K562 (cell line): ENCODE results near the gene SHISA5. TPM values are rescaled to one million over a fixed set of nuclear protein-coding genes. Genes with fewer than 3 reads are reported as not detected.
A peak's percentile ranks its signal among the peaks of the same experiment; 100 is the strongest.

Source experiments
- ADNP ChIP-seq: fragments of 200-800 bp; sonication (Bioruptor generic); IDR thresholded peaks from 2 replicates; pipeline ENCODE4 v1.6.1; 2016; ENCODE audit warnings: missing genetic modification characterization, missing compliant biosample characterization
- BMI1 ChIP-seq: fragments of 150-350 bp; IDR thresholded peaks from 2 replicates; pipeline ENCODE4 v1.6.1; 2014; ENCODE audit warnings: low read length
- CEBPG ChIP-seq, 3 experiments: fragments of 200-800 bp in 1 of 3; sonication (Bioruptor generic) in 1 of 3; sonication (generic) in 1 of 3; formaldehyde crosslinking in 1 of 3; IDR thresholded peaks in 2 of 3; conservative IDR thresholded peaks in 1 of 3; 2 replicates each; pipeline versions ENCODE4 v1.6.1 to v1.8.0; 2016 to 2022; ENCODE audit warnings: missing compliant biosample characterization in 2 of 3, missing genetic modification characterization in 2 of 3, mild to moderate bottlenecking in 1 of 3, missing genetic modification reagents in 1 of 3
- CREB1 ChIP-seq, 2 experiments: sonication (generic) in 1 of 2; formaldehyde crosslinking in 1 of 2; IDR thresholded peaks; 2 replicates each; pipeline versions ENCODE4 v1.6.1 to v1.8.0; 2012 to 2022; ENCODE audit warnings: inconsistent platforms in 1 of 2, mild to moderate bottlenecking in 1 of 2, missing genetic modification reagents in 1 of 2, moderate library complexity in 1 of 2
- GATAD2A ChIP-seq: fragments of 450-650 bp; IDR thresholded peaks from 2 replicates; pipeline ENCODE4 v1.6.1; 2017
- HMG20A ChIP-seq: fragments of 450-650 bp; formaldehyde crosslinking; conservative IDR thresholded peaks from 2 replicates; pipeline ENCODE4 v1.4.0; 2020; ENCODE audit warnings: mild to moderate bottlenecking, mixed read lengths
- HNRNPL ChIP-seq: fragments of 200-400 bp; formaldehyde crosslinking; IDR thresholded peaks from 2 replicates; pipeline ENCODE4 v1.6.1; 2017; ENCODE audit warnings: low read depth, mild to moderate bottlenecking, low read length
- NCOA4 ChIP-seq: fragments of 450-650 bp; IDR thresholded peaks from 2 replicates; pipeline ENCODE4 v1.6.1; 2018; ENCODE audit warnings: mild to moderate bottlenecking; ENCODE audit not compliant: partially characterized antibody
- POLR2B ChIP-seq: fragments of 450-650 bp; IDR thresholded peaks from 2 replicates; pipeline ENCODE4 v1.6.1; 2018; ENCODE audit warnings: low read depth; ENCODE audit not compliant: partially characterized antibody
- POLR2G ChIP-seq: fragments of 200-400 bp; formaldehyde crosslinking; IDR thresholded peaks from 2 replicates; pipeline ENCODE4 v1.6.1; 2017; ENCODE audit warnings: low read depth, mild to moderate bottlenecking, antibody characterized with exemption, low read length, moderate library complexity
- POU5F1 ChIP-seq: fragments of 150-350 bp; IDR thresholded peaks from 2 replicates; pipeline ENCODE4 v1.6.1; 2014; ENCODE audit warnings: borderline replicate concordance, low read length, low read depth, mild to moderate bottlenecking; ENCODE audit not compliant: partially characterized antibody
- TBP ChIP-seq: optimal IDR thresholded peaks from 2 replicates; pipeline ENCODE3; 2011; ENCODE audit warnings: low read depth, low read length, improper control_type of control experiment
- ZC3H11A ChIP-seq: IDR thresholded peaks from 2 replicates; pipeline ENCODE4 v1.6.1; 2012; ENCODE audit warnings: low read depth, low read length, improper control_type of control experiment
- ZNF512 ChIP-seq: IDR thresholded peaks from 2 replicates; pipeline ENCODE4 v1.6.1; 2016; ENCODE audit warnings: missing genetic modification characterization, missing compliant biosample characterization
- ZZZ3 ChIP-seq: fragments of 450-650 bp; IDR thresholded peaks from 2 replicates; pipeline ENCODE4 v1.6.1; 2016; ENCODE audit warnings: antibody characterized with exemption, mild to moderate bottlenecking, moderate library complexity
- polyA plus RNA-seq, 8 experiments: library from polyadenylated mRNA; depleted of rRNA in 4 of 8; stranded (reverse) in 5 of 8; unstranded in 3 of 8; fragments of >200 nt; fragmentation: Nextera tagmentation in 2 of 8; fragmentation: Illumina TruSeq in 1 of 8; extraction: Ambion mirVana in 2 of 8; extraction: Trizol in 1 of 8; gene quantifications; 2 replicates each; pipeline versions ENCODE4 v1.2.1 to v1.2.3, GENCODE V29; 2011 to 2014; ENCODE audit warnings: inconsistent platforms in 1 of 8, missing spikeins in 1 of 8
- total RNA-seq, 7 experiments: library from RNA; depleted of rRNA in 6 of 7; stranded (reverse); fragments of >200 nt in 6 of 7; fragmentation: Illumina TruSeq in 2 of 7; extraction: Trizol in 2 of 7; gene quantifications; 2 replicates each; pipeline versions ENCODE4 v1.2.1 to v1.2.3, GENCODE V29; 2011 to 2021; ENCODE audit warnings: low replicate concordance in 1 of 7
- TF ChIP-seq, protein P1 (sequence below): sonication (generic); formaldehyde crosslinking; IDR thresholded peaks from 2 replicates; pipeline ENCODE4 v1.8.0; 2022; ENCODE audit warnings: missing genetic modification reagents, mild to moderate bottlenecking, moderate library complexity, borderline replicate concordance
- TF ChIP-seq, protein P2 (sequence below): IDR thresholded peaks from 2 replicates; pipeline ENCODE4 v1.6.1; 2011; ENCODE audit warnings: borderline replicate concordance, low read depth, mild to moderate bottlenecking, moderate library complexity, low read length; ENCODE audit not compliant: insufficient read depth, poor library complexity, severe bottlenecking

The SHISA5 gene
- total and polyA plus RNA-seq, 9 of the 15 experiments (the other 6 are each of a cell fraction or from before 2014, with no cell fraction given), result 8.4 to 85.8 (median 56.1) TPM

DNA sequence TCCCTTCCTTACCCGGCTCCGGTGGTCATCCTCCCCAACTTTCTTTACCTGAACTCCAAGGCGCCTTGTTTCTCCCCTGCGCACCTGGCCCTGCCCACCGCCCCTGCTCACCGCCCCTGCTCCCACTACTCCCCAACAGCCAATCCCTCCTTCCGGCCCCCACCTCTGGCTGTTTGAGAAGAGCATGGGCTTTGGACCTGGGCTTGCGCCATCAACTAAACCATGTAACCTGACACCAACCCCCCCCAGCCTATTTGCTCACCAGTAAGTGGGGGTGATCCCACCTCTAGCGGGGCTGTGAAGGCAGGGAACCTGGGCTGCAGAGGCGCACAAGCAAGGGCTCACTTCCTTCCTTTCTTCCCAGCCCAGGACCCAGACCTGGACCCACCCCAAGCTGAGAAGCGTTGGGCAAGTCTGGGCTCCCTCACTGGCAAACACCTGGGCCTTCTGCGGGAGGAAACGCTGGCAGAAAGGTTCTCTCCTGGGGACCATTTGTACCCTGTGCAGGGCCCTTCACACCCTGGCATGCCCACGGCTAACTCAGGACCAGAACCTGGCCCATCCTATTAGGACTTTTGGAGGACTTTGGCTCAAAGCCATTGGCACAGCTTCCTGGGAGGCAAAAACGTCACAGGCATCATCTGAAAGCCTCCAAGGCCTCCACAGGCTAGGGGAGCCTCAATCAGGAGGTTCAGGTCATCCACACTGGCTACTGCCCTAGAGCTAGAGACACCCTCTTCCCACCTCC lies 73.8 kb downstream of the SHISA5 start, which contains the start of gene PLXNB1 (continued):
- TF ChIP-seq, protein P1, sequence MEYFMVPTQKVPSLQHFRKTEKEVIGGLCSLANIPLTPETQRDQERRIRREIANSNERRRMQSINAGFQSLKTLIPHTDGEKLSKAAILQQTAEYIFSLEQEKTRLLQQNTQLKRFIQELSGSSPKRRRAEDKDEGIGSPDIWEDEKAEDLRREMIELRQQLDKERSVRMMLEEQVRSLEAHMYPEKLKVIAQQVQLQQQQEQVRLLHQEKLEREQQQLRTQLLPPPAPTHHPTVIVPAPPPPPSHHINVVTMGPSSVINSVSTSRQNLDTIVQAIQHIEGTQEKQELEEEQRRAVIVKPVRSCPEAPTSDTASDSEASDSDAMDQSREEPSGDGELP (CRISPR knock-in tag), result peak; percentile 26; the same call in 1 of the 2 replicates
- TF ChIP-seq, protein P2, sequence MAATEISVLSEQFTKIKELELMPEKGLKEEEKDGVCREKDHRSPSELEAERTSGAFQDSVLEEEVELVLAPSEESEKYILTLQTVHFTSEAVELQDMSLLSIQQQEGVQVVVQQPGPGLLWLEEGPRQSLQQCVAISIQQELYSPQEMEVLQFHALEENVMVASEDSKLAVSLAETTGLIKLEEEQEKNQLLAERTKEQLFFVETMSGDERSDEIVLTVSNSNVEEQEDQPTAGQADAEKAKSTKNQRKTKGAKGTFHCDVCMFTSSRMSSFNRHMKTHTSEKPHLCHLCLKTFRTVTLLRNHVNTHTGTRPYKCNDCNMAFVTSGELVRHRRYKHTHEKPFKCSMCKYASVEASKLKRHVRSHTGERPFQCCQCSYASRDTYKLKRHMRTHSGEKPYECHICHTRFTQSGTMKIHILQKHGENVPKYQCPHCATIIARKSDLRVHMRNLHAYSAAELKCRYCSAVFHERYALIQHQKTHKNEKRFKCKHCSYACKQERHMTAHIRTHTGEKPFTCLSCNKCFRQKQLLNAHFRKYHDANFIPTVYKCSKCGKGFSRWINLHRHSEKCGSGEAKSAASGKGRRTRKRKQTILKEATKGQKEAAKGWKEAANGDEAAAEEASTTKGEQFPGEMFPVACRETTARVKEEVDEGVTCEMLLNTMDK, result no peak
- no peak for TF ChIP-seq POU5F1
- TF ChIP-seq HMG20A (CRISPR knock-in tag), result no peak
- no peak for TF ChIP-seq BMI1
- peak; percentile 17 for TF ChIP-seq POLR2G
- TF ChIP-seq CEBPG (CRISPR knock-in tag; IDR thresholded peaks at IDR 0.05), result peak; percentile 72; the same call in 1 of the 2 replicates
- no peak; a peak in 1 of 4 replicates for TF ChIP-seq CEBPG (tag; conservative IDR thresholded peaks at IDR 0.05 in 1 of 2, IDR thresholded peaks at IDR 0.05 in 1 of 2)
- TF ChIP-seq ZC3H11A, result no peak
- TF ChIP-seq ZZZ3, result no peak
- TF ChIP-seq NCOA4, result no peak
- TF ChIP-seq GATAD2A, result no peak
- no peak for TF ChIP-seq TBP
- no peak for TF ChIP-seq ZNF512 (tag)
- no peak for TF ChIP-seq HNRNPL
- TF ChIP-seq POLR2B, result no peak
- no peak for TF ChIP-seq CREB1 (IDR thresholded peaks at IDR 0.05)
- no peak for TF ChIP-seq CREB1 (CRISPR knock-in tag; IDR thresholded peaks at IDR 0.05)
- no peak for TF ChIP-seq ADNP
